ENCODE measurements around the gene DISP1. TPM values are rescaled to one million over a fixed set of nuclear protein-coding genes. Genes with fewer than 3 reads are reported as not detected.

Gene DISP1
- 1.7 and 2.3 TPM in 2 replicates for polyA plus RNA-seq

GRCh38 chr1:222814536-222815439 is at the start of gene DISP1:
Gene DISP1 (plus strand): TSS chr1:222815039. CDS start chr1:222942824, 127,785 bp downstream.

Other genes starting within 250 kb of the DISP1 start
- 4.3 and 10.0 TPM in 2 replicates for gene TAF1A, start 225.1 kb upstream of the DISP1 start, polyA plus RNA-seq
- 66.4 and 97.7 TPM in 2 replicates for gene MIA3, start 196.9 kb upstream of the DISP1 start, polyA plus RNA-seq
- 26.6 and 32.1 TPM in 2 replicates for gene AIDA, start 102.5 kb upstream of the DISP1 start, polyA plus RNA-seq
- gene BROX, start 102.5 kb upstream of the DISP1 start, polyA plus RNA-seq, result 34.6 and 56.2 TPM in 2 replicates
- 1.0 and 1.9 TPM in 2 replicates for gene FAM177B, start 77.8 kb upstream of the DISP1 start, polyA plus RNA-seq